Fibroblast of lung (primary cell): Measurements from ENCODE around the gene CAPRIN1.

Experiments
- CTCF ChIP-seq, 2 donors: IDR thresholded peaks in 1 of 2; conservative IDR thresholded peaks in 1 of 2; 1 replicate in 1 of 2; 2 replicates in 1 of 2; pipeline ENCODE4 v1.5.1; 2011 to 2012; ENCODE audit warnings: low read length in 2 of 2, control low read depth in 1 of 2, inconsistent platforms in 1 of 2, low read depth in 1 of 2, mild to moderate bottlenecking in 1 of 2
- EZH2 ChIP-seq: IDR thresholded peaks from 2 replicates; pipeline ENCODE4 v1.5.1; 2012; ENCODE audit warnings: low read length, control low read depth, mild to moderate bottlenecking; ENCODE audit errors: missing control alignments

GRCh38 chr11:34150494-34151151 lies 99.1 kb downstream of the CAPRIN1 start:
- TF ChIP-seq EZH2 = no peak
- TF ChIP-seq CTCF (conservative IDR thresholded peaks at IDR 0.05 in 1 of 2, IDR thresholded peaks at IDR 0.05 in 1 of 2; ENCODE audit: low read depth in 1 of 2, low read length in 2 of 2) = no peak
